Neural cell (in vitro differentiated cells): ENCODE results near the gene ST3GAL4. TPM values are rescaled to one million over a fixed set of nuclear protein-coding genes. Genes with fewer than 3 reads are reported as not detected.

ENCODE experiments used
- H2AFZ ChIP-seq: fragments of 200-600, 300-800 bp; sonication (generic), shearing (Covaris generic); 2 replicates; pipeline ENCODE4 v1.6.0; 2014; ENCODE audit warnings: low read depth, mild to moderate bottlenecking, antibody characterized with exemption, low read length, moderate library complexity
- H3F3A ChIP-seq: fragments of 200-600 bp; shearing (Covaris generic); 2 replicates; pipeline ENCODE4 v1.6.1; 2016; ENCODE audit warnings: mild to moderate bottlenecking, moderate library complexity, mixed read lengths, antibody characterized with exemption, low read length; ENCODE audit not compliant: insufficient read depth, poor library complexity, severe bottlenecking
- H3K27ac ChIP-seq: fragments of 200-600, 300-800 bp; sonication (generic), shearing (Covaris generic); 2 replicates; pipeline ENCODE4 v1.5.1; 2014; ENCODE audit warnings: mild to moderate bottlenecking, low read length, moderate library complexity
- H3K27me3 ChIP-seq: fragments of 300-800, 200-600 bp; sonication (generic), shearing (Covaris generic); 2 replicates; pipeline ENCODE4 v1.6.0; 2014; ENCODE audit warnings: mild to moderate bottlenecking, low read depth, low read length, moderate library complexity; ENCODE audit not compliant: insufficient read depth
- H3K36me3 ChIP-seq: fragments of 300-800, 200-600 bp; sonication (generic), shearing (Covaris generic); 2 replicates; pipeline ENCODE4 v1.5.1; 2014; ENCODE audit warnings: mild to moderate bottlenecking, antibody characterized with exemption, low read length, moderate library complexity; ENCODE audit not compliant: insufficient read depth
- H3K4me2 ChIP-seq: fragments of 300-800, 200-600 bp; sonication (generic), shearing (Covaris generic); 2 replicates; pipeline ENCODE4 v1.6.0; 2014; ENCODE audit warnings: mild to moderate bottlenecking, low read length
- H3K4me3 ChIP-seq: fragments of 300-800, 200-600 bp; sonication (generic), shearing (Covaris generic); 2 replicates; pipeline ENCODE4 v1.5.1; 2014; ENCODE audit warnings: mild to moderate bottlenecking, low read length, moderate library complexity
- H3K79me2 ChIP-seq: fragments of 200-600 bp; shearing (Covaris generic); replicated peaks from 2 replicates; pipeline ENCODE4 v1.6.0; 2014; ENCODE audit warnings: mild to moderate bottlenecking, low read length, moderate library complexity; ENCODE audit not compliant: insufficient read depth
- H3K9ac ChIP-seq: fragments of 300-800, 200-600 bp; sonication (generic), shearing (Covaris generic); 2 replicates; pipeline ENCODE4 v1.6.1; 2016; ENCODE audit warnings: mild to moderate bottlenecking, low read length, mixed read lengths
- H3K9me2 ChIP-seq: fragments of 200-600 bp; shearing (Covaris generic); 2 replicates; pipeline ENCODE4 v1.6.1; 2016; ENCODE audit warnings: mild to moderate bottlenecking, low read length, mixed read lengths; ENCODE audit not compliant: insufficient read depth
- H3K9me3 ChIP-seq: fragments of 200-600, 300-800 bp; sonication (generic), shearing (Covaris generic); 2 replicates; pipeline ENCODE4 v1.6.1; 2016; ENCODE audit warnings: mild to moderate bottlenecking, mixed run types, low read length, moderate library complexity, mixed read lengths
- H4K20me1 ChIP-seq: fragments of 200-600 bp; shearing (Covaris generic); 2 replicates; pipeline ENCODE4 v1.6.1; 2016; ENCODE audit warnings: mild to moderate bottlenecking, mixed run types; ENCODE audit not compliant: insufficient read depth
- CTCF ChIP-seq: fragments of 450-650 bp; IDR thresholded peaks from 2 replicates; pipeline ENCODE4 v1.5.1; 2014; ENCODE audit warnings: antibody characterized with exemption, mild to moderate bottlenecking, moderate library complexity; ENCODE audit not compliant: poor library complexity, severe bottlenecking
- EP300 ChIP-seq: fragments of 450-650 bp; conservative IDR thresholded peaks from 2 replicates; pipeline ENCODE4 v1.6.1; 2014; ENCODE audit warnings: antibody characterized with exemption, mild to moderate bottlenecking, moderate library complexity; ENCODE audit not compliant: poor library complexity, severe bottlenecking
- EZH2 ChIP-seq: fragments of 200-600, 300-800 bp; shearing (Covaris generic), sonication (generic); IDR thresholded peaks from 2 replicates; pipeline ENCODE4 v1.6.1; 2014; ENCODE audit warnings: antibody characterized with exemption, low read length, borderline replicate concordance, mild to moderate bottlenecking; ENCODE audit not compliant: insufficient read depth, poor library complexity, severe bottlenecking
- MXI1 ChIP-seq: fragments of 450-650 bp; conservative IDR thresholded peaks from 2 replicates; pipeline ENCODE4 v1.6.1; 2014; ENCODE audit warnings: antibody characterized with exemption, mild to moderate bottlenecking; ENCODE audit not compliant: poor library complexity, severe bottlenecking
- POLR2AphosphoS5 ChIP-seq: IDR thresholded peaks from 2 replicates; pipeline ENCODE4 v1.6.1; 2012
- RAD21 ChIP-seq: fragments of 450-650 bp; conservative IDR thresholded peaks from 2 replicates; pipeline ENCODE4 v1.6.1; 2014; ENCODE audit warnings: antibody characterized with exemption, mild to moderate bottlenecking, moderate library complexity
- REST ChIP-seq: IDR thresholded peaks from 2 replicates; pipeline ENCODE4 v1.6.1; 2012; ENCODE audit warnings: borderline replicate concordance
- SMC3 ChIP-seq: fragments of 450-650 bp; conservative IDR thresholded peaks from 2 replicates; pipeline ENCODE4 v1.6.1; 2014; ENCODE audit warnings: antibody characterized with exemption, mild to moderate bottlenecking, moderate library complexity; ENCODE audit not compliant: poor library complexity
- TAF1 ChIP-seq: IDR thresholded peaks from 2 replicates; pipeline ENCODE4 v1.6.1; 2012; ENCODE audit warnings: low read depth
- polyA plus RNA-seq: library from polyadenylated mRNA; depleted of rRNA; stranded (reverse); fragments of >200 nt; gene quantifications from 2 replicates; pipeline ENCODE4 v1.2.3, GENCODE V29; 2014

The ST3GAL4 gene
- polyA plus RNA-seq, 1 donor from 2014 or later, result 46.1 TPM

DNA sequence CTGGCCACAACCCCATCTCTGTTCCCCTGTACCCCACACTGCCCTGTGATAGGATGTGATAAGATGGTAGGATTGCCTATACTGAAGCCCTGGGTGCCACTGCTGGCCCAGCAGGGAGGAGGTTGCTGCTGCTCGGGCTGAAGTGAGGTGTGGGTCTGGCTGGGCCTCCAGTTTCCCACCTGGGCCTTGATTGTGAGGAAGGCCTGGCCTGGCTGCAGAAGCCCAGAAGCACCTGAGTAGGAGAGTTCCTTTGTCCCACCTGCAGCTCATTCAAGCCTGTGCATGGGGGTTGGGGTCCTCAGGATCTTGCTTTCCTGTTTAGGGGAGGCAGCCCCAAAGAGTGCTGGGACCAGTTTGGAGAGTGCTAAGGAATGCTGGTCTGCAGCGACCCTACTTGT is 3.3 kb downstream of the ST3GAL4 start:
- Histone ChIP-seq H3K79me2 (peaks cover 10% of the 10 kb centered on the region), H3K9me2 (no peaks in the 10 kb centered on the region), H2AFZ (no peak overlapping the region), H3K4me2 (no peak overlapping the region), H3K27me3 (no peaks in the 10 kb centered on the region), H3F3A (no peaks in the 10 kb centered on the region), H3K4me3 (no peak overlapping the region), H3K9ac (no peak overlapping the region), H3K27ac (no peak overlapping the region), H4K20me1 (no peaks in the 10 kb centered on the region), H3K9me3 (no peaks in the 10 kb centered on the region), H3K36me3 (no peaks in the 10 kb centered on the region)
- TF ChIP-seq MXI1, result no peak
- no peak for TF ChIP-seq CTCF
- TF ChIP-seq POLR2AphosphoS5, result no peak
- TF ChIP-seq RAD21, result no peak
- no peak for TF ChIP-seq TAF1
- TF ChIP-seq SMC3, result no peak
- TF ChIP-seq EP300, result no peak
- no peak for TF ChIP-seq EZH2
- no peak for TF ChIP-seq REST

DNA sequence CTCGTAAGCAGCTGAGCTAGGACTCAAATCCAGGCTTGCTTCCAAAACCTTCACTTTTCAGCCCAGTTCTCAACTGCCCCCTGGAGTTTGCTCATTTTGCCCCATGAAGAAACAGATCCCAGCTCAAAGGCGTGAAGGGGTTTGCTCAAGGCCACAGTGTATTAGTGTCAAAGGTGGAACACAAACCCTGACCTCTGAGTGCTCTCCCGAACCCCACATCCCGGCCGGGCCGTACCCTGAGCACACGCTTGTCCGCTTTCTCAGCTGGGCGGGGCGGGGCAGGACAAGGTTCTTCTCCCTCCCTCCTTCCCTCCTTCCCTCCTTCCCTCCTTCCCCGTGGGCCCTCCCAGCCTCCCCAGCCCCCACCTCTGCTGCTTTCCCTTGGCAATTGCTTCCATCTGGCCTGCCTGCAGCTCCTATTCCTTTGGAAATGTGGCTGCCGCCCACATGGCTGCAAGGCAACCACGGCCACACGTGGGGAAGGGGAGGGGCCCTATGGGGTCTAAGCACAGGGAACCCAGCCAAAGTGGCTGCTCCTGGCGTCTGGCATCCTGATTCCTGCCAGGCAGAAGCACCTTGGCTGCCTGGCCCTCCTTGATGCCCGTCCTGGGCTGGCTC is 4.1 kb downstream of the ST3GAL4 start:
- Histone ChIP-seq H3K79me2 (peaks cover 7% of the 10 kb centered on the region), H3K4me3 (no peak overlapping the region)

More for the DNA sequence above, 4.1 kb downstream of the ST3GAL4 start:
- H3K9me2 ChIP-seq, result no peaks in the 10 kb centered on the region
- TF ChIP-seq CTCF (no peak), SMC3 (no peak), MXI1 (no peak), POLR2AphosphoS5 (no peak), EZH2 (no peak), REST (no peak), RAD21 (no peak), EP300 (no peak), TAF1 (no peak)
- H3K4me2 ChIP-seq, result no peak overlapping the region
- H3K9ac ChIP-seq, result no peak overlapping the region
- H4K20me1 ChIP-seq, result no peaks in the 10 kb centered on the region
- no peaks in the 10 kb centered on the region for H3F3A ChIP-seq
- H3K36me3 ChIP-seq, result no peaks in the 10 kb centered on the region
- H3K27ac ChIP-seq, result no peak overlapping the region
- H2AFZ ChIP-seq, result no peak overlapping the region
- no peaks in the 10 kb centered on the region for H3K27me3 ChIP-seq
- H3K9me3 ChIP-seq, result no peaks in the 10 kb centered on the region
